Endothelial cell of umbilical vein (primary cell): ENCODE data around the gene MYOF. TPM values are rescaled to one million over a fixed set of nuclear protein-coding genes. Genes with fewer than 3 reads are reported as not detected.

Source experiments
- BruUV-seq: library from RNA; stranded (reverse); fragments of 400-500 nt; replicated peaks from 2 replicates; lab custom pipeline; 2021; lab: Mats Ljungman, UMichigan
- CTCF ChIA-PET: fragments of 300-600, 350-600 bp; sonication (Branson Sonifier 250); formaldehyde crosslinking; loops from one replicate; lab custom pipeline; 2021; ENCODE audit warnings: antibody characterized with exemption, inconsistent platforms; lab: Charles Lee
- POLR2A ChIA-PET: fragments of 300-600, 350-600 bp; sonication (Branson Sonifier 250); formaldehyde crosslinking; loops from one replicate; lab custom pipeline; 2021; ENCODE audit warnings: antibody characterized with exemption, inconsistent platforms; lab: Charles Lee
- DNase-seq: peaks from one replicate; pipeline ENCODE4 v3.0.0-alpha.2; 2011; ENCODE audit warnings: low read depth, low spot score
- FAIRE-seq: peaks from 2 replicates; lab custom pipeline; 2011; peaks lifted over from hg19 to GRCh38; lab: Jason Lieb, UNC
- H2AFZ ChIP-seq: 2 replicates; pipeline ENCODE4 v1.6.0; 2012; ENCODE audit warnings: low read depth, low read length, control low read depth, inconsistent platforms
- H3K27ac ChIP-seq: 2 replicates; pipeline ENCODE4 v1.5.1; 2011; ENCODE audit warnings: low read depth, mild to moderate bottlenecking, control low read depth, low read length, moderate library complexity; ENCODE audit not compliant: insufficient read depth
- H3K27me3 ChIP-seq, 2 experiments: 2 replicates each; pipeline versions ENCODE4 v1.6.0 to v1.6.1; 2011; ENCODE audit warnings: low read length in 2 of 2, mixed read lengths in 1 of 2; ENCODE audit not compliant: control insufficient read depth in 2 of 2, insufficient read depth in 2 of 2
- H3K36me3 ChIP-seq, 2 experiments: 2 replicates in 1 of 2; 3 replicates in 1 of 2; pipeline ENCODE4 v1.5.1; 2011; ENCODE audit warnings: low read length in 2 of 2, mild to moderate bottlenecking in 1 of 2, moderate library complexity in 1 of 2; ENCODE audit not compliant: control insufficient read depth in 2 of 2, insufficient read depth in 2 of 2; ENCODE audit errors: extremely low read depth in 1 of 2
- H3K4me1 ChIP-seq: 3 replicates; pipeline ENCODE4 v1.5.1; 2011; ENCODE audit warnings: mild to moderate bottlenecking, low read length; ENCODE audit not compliant: control insufficient read depth, insufficient read depth; ENCODE audit errors: extremely low read depth
- H3K4me2 ChIP-seq: 2 replicates; pipeline ENCODE4 v1.6.1; 2011; ENCODE audit warnings: low read length, control low read depth, mixed read lengths; ENCODE audit not compliant: insufficient read depth
- H3K4me3 ChIP-seq, 3 experiments: fragments of 200-600 bp in 1 of 3; sonication (generic), shearing (Covaris generic) in 1 of 3; replicated peaks in 1 of 3; 2 replicates each; pipeline ENCODE4 v1.5.1; 2011 to 2016; ENCODE audit warnings: control low read depth in 3 of 3, low read length in 3 of 3, mild to moderate bottlenecking in 2 of 3, inconsistent platforms in 1 of 3, low read depth in 1 of 3, moderate library complexity in 1 of 3; ENCODE audit not compliant: insufficient read depth in 1 of 3
- H3K79me2 ChIP-seq: 2 replicates; pipeline ENCODE4 v1.6.0; 2012; ENCODE audit warnings: low read length, inconsistent platforms; ENCODE audit not compliant: control insufficient read depth, insufficient read depth
- H3K9ac ChIP-seq: replicated peaks from 2 replicates; pipeline ENCODE3; 2011; ENCODE audit warnings: low read length, control low read depth; ENCODE audit not compliant: insufficient read depth; ENCODE audit errors: extremely low read depth
- H3K9me1 ChIP-seq: replicated peaks from 3 replicates; pipeline ENCODE4 v1.6.0; 2011; ENCODE audit warnings: mild to moderate bottlenecking, low read length; ENCODE audit not compliant: control insufficient read depth, insufficient read depth; ENCODE audit errors: extremely low read depth
- H3K9me3 ChIP-seq: replicated peaks from 2 replicates; pipeline ENCODE4 v1.5.1; 2012; ENCODE audit warnings: low read length, inconsistent platforms; ENCODE audit not compliant: control insufficient read depth, insufficient read depth
- H4K20me1 ChIP-seq: replicated peaks from 2 replicates; pipeline ENCODE3; 2011; ENCODE audit warnings: mild to moderate bottlenecking, low read length; ENCODE audit not compliant: control insufficient read depth, insufficient read depth; ENCODE audit errors: extremely low read depth
- CTCF ChIP-seq, 2 donors: IDR thresholded peaks; 1 replicate in 1 of 2; 2 replicates in 1 of 2; pipeline ENCODE4 v1.5.1; 2011; ENCODE audit warnings: low read length in 2 of 2, mild to moderate bottlenecking in 2 of 2, moderate library complexity in 2 of 2, control low read depth in 1 of 2, inconsistent platforms in 1 of 2, low read depth in 1 of 2; ENCODE audit not compliant: insufficient read depth in 1 of 2; ENCODE audit errors: extremely low read depth in 1 of 2
- EZH2 ChIP-seq: IDR thresholded peaks from 2 replicates; pipeline ENCODE4 v1.6.1; 2012; ENCODE audit warnings: borderline replicate concordance, low read depth, mild to moderate bottlenecking, moderate library complexity, low read length, inconsistent platforms; ENCODE audit not compliant: severe bottlenecking
- FOS ChIP-seq: IDR thresholded peaks from 2 replicates; pipeline ENCODE4 v1.6.1; 2011; ENCODE audit warnings: mild to moderate bottlenecking, low read length, moderate library complexity, borderline replicate concordance; ENCODE audit not compliant: insufficient read depth
- GATA2 ChIP-seq: IDR thresholded peaks from 2 replicates; pipeline ENCODE4 v1.7.0; 2011; ENCODE audit warnings: low read depth, mild to moderate bottlenecking, moderate library complexity, mixed read lengths, low read length; ENCODE audit not compliant: insufficient read length, insufficient read depth
- MAX ChIP-seq: IDR thresholded peaks from 2 replicates; pipeline ENCODE4 v1.6.1; 2011; ENCODE audit not compliant: insufficient read depth, insufficient read length
- MYC ChIP-seq: IDR thresholded peaks from one replicate; pipeline ENCODE4 v1.6.1; 2011; ENCODE audit warnings: mild to moderate bottlenecking, low read depth, low read length
- POLR2AphosphoS5 ChIP-seq: IDR thresholded peaks from 2 replicates; pipeline ENCODE4 v1.6.1; 2012; ENCODE audit warnings: low read depth, mild to moderate bottlenecking, control low read depth, low read length, moderate library complexity; ENCODE audit not compliant: insufficient read depth
- dilution Hi-C: fragments of 300-500 bp; cut with MboI; formaldehyde crosslinking; loops from one replicate; pipeline ENCODE4 v1.15.0; 2019; ENCODE audit warnings: low sequenced_read_pairs; ENCODE audit not compliant: extremely low pct_ligation_motif_present
- intact Hi-C: fragments of 100-400 bp; cut with micrococcal nuclease; formaldehyde crosslinking; loops from one replicate; pipeline ENCODE4 v1.10.0; 2022
- polyA plus RNA-seq, 4 experiments: library from polyadenylated mRNA; depleted of rRNA in 3 of 4; stranded (reverse) in 3 of 4; unstranded in 1 of 4; fragments of >200 nt; gene quantifications; 2 replicates each; pipeline versions ENCODE4 v1.2.1 to v1.2.3, GENCODE V29; 2011 to 2012; ENCODE audit warnings: missing spikeins in 1 of 4
- total RNA-seq: library from RNA; stranded (reverse); gene quantifications from 2 replicates; pipeline ENCODE4 v1.2.3, GENCODE V29; 2021

The MYOF gene
- total and polyA plus RNA-seq, 2 donors (not counting 3 experiments of a cell fraction or from before 2014, with no cell fraction given) = 98.4 to 379 TPM

- ChIA-PET POLR2A (no interaction called here), CTCF (interaction anchor here (1.6 kb wide), 1 partner anchor 151 kb away, joined by 6 read pairs; no protein-coding TSS in a partner anchor)
- DNase-seq (no peak), FAIRE-seq (no peak)
- Histone ChIP-seq H3K4me1 (no peaks in the 10 kb centered on the region), H3K4me2 (no peak overlapping the region), H3K36me3 (no peaks in the 10 kb centered on the region), H3K27me3 (peaks cover 2 to 9% of the 10 kb centered on the region in 2 experiments), H3K9ac (no peak overlapping the region), H2AFZ (no peak overlapping the region), H3K9me3 (no peaks in the 10 kb centered on the region), H4K20me1 (no peaks in the 10 kb centered on the region), H3K79me2 (no peaks in the 10 kb centered on the region), H3K27ac (no peak overlapping the region), H3K9me1 (no peaks in the 10 kb centered on the region), H3K4me3 (no peak overlapping the region)
- BruUV-seq = no TSS peak
- dilution Hi-C loops (no loop called here), intact Hi-C loops (no loop called here)
- no peak for TF ChIP-seq FOS
- no peak for TF ChIP-seq POLR2AphosphoS5
- no peak for TF ChIP-seq EZH2
- TF ChIP-seq CTCF (IDR thresholded peaks at IDR 0.05; ENCODE audit: extremely low read depth in 1 of 2, insufficient read depth in 1 of 2, low read depth in 1 of 2, low read length in 2 of 2) = no peak
- no peak for TF ChIP-seq MYC
- no peak for TF ChIP-seq MAX
- no peak for TF ChIP-seq GATA2
Observed at GRCh38 chr10:93266858-93267257, 215.3 kb downstream of the MYOF start.
